NT2/D1 (cell line): ENCODE measurements around the gene DENND4B.
A peak's percentile ranks its signal among the peaks of the same experiment; 100 is the strongest.

Experiments used
- DNase-seq: peaks from one replicate; pipeline ENCODE4 v3.0.0-alpha.2; 2011; ENCODE audit warnings: low read depth, low spot score
- H3K27me3 ChIP-seq: 2 replicates; pipeline ENCODE4 v1.6.0; 2011; ENCODE audit warnings: mild to moderate bottlenecking; ENCODE audit not compliant: insufficient read length, insufficient read depth
- H3K36me3 ChIP-seq: 2 replicates; pipeline ENCODE4 v1.6.1; 2011; ENCODE audit warnings: mild to moderate bottlenecking, low read length, mixed read lengths; ENCODE audit not compliant: insufficient read depth, insufficient read length
- H3K4me1 ChIP-seq: 2 replicates; pipeline ENCODE4 v1.5.1; 2011; ENCODE audit not compliant: insufficient read depth, insufficient read length
- H3K4me3 ChIP-seq: 2 replicates; pipeline ENCODE4 v1.5.1; 2011; ENCODE audit warnings: low read depth; ENCODE audit not compliant: insufficient read length
- H3K9ac ChIP-seq: 2 replicates; pipeline ENCODE4 v1.6.0; 2011; ENCODE audit warnings: low read depth; ENCODE audit not compliant: insufficient read length
- H3K9me3 ChIP-seq: 2 replicates; pipeline ENCODE4 v1.5.1; 2011; ENCODE audit warnings: mild to moderate bottlenecking, low read length; ENCODE audit not compliant: insufficient read depth
- SUZ12 ChIP-seq: IDR thresholded peaks from 2 replicates; pipeline ENCODE4 v1.6.1; 2011; ENCODE audit not compliant: insufficient read length, insufficient read depth; ENCODE audit errors: extremely low read depth
- YY1 ChIP-seq: IDR thresholded peaks from 2 replicates; pipeline ENCODE4 v1.6.1; 2011; ENCODE audit not compliant: insufficient read length, insufficient read depth
- ZNF274 ChIP-seq: IDR thresholded peaks from 2 replicates; pipeline ENCODE4 v1.6.1; 2011; ENCODE audit warnings: mild to moderate bottlenecking, low read depth, low read length

DENND4B gene

DNA sequence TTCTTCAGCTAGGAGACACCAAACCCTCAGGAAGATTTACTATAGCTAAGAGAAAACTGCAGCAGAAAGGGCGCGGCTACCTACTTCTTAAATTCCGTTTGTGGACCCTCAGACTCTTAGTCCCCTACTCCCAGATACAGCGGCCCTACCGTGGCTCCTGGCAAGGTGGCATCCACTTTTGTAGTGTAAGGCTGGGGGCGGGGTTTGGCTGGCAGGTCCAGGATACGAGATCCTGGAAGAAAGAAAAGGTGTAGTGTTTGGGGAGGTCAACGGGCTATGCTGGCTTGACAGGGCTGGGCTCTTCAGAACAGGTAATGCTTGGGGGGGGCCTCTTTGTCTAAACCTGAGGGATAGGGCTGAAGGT is 21.5 kb upstream of the DENND4B start:
- Histone ChIP-seq H3K4me1 (peaks cover 3% of the 10 kb centered on the region), H3K36me3 (peaks cover 12% of the 10 kb centered on the region), H3K4me3 (peak overlapping the region; percentile 83), H3K27me3 (no peaks in the 10 kb centered on the region), H3K9ac (peak overlapping the region; percentile 83), H3K9me3 (no peaks in the 10 kb centered on the region)
- TF ChIP-seq YY1: no peak
- TF ChIP-seq ZNF274: no peak
- TF ChIP-seq SUZ12: no peak
- DNase-seq: no peak

DNA sequence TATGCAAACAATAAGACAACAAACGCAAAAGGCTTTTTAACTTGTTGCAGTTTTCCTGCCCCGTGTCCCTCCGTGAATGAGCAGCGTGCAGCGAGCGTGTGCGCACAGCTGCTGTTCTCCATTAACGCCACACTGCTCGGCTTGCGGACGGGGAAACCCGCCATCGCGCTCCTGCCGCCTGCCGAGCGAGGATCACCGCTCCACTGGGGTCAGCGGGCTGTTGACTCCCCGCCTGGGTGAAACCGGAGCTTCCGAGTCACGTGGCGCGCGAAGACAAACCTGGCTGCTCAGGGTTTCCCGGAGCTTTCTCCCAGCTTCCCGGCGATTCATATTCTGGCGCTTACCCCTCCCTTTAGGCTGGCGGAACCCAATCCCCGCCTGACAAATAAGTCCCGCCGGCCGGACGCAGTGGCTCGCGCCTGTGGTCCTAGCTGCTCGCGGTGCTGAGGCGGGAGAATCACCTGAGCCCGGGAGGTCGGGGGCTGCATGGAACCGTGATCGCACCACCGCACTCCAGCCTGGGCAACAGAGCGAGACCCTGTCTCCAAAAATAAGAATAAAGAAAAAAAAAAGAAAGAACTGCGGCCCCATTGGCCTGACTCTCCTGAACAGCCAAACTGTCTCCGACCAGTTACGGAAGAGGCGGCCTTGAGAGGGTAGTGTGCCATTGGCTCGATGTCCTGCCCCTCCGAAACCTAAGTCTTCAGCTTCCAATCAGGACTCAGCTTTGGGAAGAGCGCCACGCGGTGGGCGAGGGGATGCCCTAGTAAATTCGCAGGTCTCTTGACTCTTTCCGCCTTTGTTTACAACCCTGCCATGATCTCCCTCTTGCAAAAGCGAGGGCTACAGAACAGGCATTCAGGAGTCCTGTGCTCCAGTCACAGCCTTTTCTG is 20.8 kb upstream of the DENND4B start, which contains the start of gene CREB3L4:
CREB3L4 (plus strand) TSS at position 796 of the 893 bp plus-strand sequence. CDS start 624 bp downstream, outside the sequence.
- Histone ChIP-seq H3K4me3 (peak within 1 kb of the TSS; percentile 83), H3K36me3 (peaks cover 7% of the 10 kb centered on the region), H3K4me1 (peaks cover 4% of the 10 kb centered on the region), H3K9ac (peak within 1 kb of the TSS; percentile 98), H3K27me3 (no peaks in the 10 kb centered on the region), H3K9me3 (no peaks in the 10 kb centered on the region)
- TF ChIP-seq YY1: peak; percentile 40
- no peak for TF ChIP-seq SUZ12
- no peak for TF ChIP-seq ZNF274
- peak; percentile 99 for DNase-seq

DNA sequence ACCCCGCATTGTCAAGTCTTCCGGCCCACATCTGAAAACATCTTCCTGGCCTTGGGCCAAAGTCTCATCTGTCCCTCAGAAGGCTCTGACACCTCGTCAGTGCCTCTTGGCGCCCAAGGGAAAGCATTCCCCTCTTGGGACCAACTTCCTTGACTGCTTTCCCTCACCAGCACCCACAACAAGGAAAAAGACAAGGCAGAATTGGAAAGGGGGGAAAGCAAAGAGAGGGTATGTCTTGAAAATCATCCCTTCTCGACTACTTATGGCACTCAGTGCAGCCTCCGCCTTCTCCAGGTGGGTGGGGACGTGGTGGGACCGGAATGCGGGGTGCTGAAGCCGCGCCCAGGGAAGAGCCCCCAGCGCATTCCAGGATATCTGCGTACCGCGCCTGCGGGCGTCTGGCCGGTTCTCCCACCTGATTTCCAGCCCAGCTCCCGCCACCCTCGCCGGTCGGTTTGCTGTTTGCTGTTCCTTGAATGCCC is 17.4 kb upstream of the DENND4B start:
- peak; percentile 74 for DNase-seq
- Histone ChIP-seq H3K36me3 (peaks cover 42% of the 10 kb centered on the region), H3K9me3 (no peaks in the 10 kb centered on the region), H3K4me3 (peak overlapping the region; percentile 55), H3K9ac (peak overlapping the region; percentile 91), H3K27me3 (no peaks in the 10 kb centered on the region), H3K4me1 (peaks cover 14% of the 10 kb centered on the region)
- no peak for TF ChIP-seq SUZ12

DNA sequence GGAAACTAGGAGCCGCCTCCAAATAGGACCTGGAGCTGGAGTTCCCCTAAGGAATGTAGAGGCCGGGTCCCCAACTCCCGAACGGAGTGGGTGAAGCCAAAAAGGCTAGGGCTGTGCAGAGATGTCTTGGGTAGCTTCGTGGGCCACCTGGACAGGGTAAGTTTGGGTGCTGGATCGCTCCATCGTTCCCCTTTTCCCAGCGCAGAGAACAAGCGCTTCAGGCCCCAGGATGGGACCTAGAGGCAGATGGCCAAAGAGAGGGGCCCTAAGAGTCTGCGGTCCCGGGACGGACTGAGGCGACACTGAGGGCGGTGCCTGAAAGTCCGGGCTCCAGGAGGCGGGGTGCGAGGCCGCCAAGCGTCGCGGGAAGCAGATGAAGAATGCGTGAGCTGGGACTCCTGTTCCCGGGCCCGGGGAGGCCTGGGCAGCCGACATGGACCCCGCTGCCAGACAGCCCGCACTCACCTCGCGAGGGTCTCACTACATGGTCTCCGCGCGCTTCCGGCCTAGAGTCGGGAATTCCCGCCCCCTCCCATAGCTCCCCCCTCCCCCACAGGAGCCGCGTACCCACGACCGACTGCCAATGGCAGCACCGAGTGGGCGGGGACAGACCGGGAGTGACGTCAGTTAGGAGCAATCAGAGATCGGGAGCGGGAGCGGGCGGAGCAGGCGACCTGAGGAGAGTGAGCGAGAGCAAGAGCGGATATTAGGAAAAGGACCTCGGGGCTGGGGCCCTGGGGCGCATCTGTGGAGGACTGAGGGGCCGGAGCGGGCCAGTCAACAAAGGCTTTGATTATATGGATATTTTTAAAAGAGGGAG is 16.7 kb upstream of the DENND4B start, which contains the start of gene SLC39A1:
SLC39A1 (minus strand) TSS at position 508 of the 820 bp plus-strand sequence. CDS start 822 bp downstream, outside the sequence.
- H3K27me3 ChIP-seq: no peaks in the 10 kb centered on the region
- peak within 1 kb of the TSS; percentile 99 for H3K9ac ChIP-seq
- H3K9me3 ChIP-seq: no peaks in the 10 kb centered on the region
- peaks cover 11% of the 10 kb centered on the region for H3K4me1 ChIP-seq
- TF ChIP-seq ZNF274: no peak
- no peak for TF ChIP-seq SUZ12
- no peak for TF ChIP-seq YY1
- DNase-seq: peak; percentile 99
- H3K4me3 ChIP-seq: peak within 1 kb of the TSS; percentile 97
- H3K36me3 ChIP-seq: peaks cover 42% of the 10 kb centered on the region

DNA sequence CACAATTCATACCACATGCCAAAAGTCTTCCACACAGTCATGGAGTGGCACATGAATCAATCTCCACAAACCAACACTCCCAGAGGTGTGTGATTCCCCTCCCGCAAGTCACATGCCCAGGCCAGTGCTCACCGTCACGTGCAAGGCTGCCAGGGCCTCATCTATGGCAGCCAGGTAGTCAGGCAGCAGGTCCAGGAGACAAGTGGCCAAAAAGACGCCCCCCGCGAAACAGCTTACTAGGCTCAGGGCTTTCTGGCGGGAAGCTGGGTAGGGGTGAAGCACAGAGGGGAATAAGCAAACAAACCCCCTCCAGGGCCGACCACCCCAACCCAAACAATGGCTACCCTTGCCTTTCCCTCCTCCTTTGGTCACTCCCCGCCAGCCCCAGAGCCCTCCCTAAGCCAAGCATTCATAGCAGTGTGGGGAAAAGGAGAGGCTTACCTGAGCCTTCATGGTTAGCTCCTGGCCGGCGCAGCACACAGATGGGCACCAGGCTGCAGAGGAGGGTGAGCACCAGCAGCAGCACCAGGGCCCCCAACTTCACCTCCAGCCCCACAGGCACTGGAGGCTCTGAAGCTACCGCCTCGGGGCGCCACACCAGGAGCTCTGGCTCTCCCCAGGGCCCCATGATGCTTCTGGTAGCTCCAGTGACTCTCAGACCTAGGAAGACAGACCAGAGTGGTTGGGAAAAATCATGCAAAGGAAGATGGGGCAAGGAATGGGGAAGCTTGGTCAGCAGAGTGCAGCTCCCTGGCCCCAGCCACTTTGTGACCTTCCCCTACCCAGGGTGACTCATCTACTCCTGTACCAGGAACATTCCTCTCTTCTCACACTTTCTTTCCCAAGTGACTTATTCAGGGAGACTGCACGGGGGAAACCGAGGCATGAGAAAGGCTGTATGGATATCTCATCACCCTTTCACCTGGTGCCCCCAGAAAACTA is 15.8 kb upstream of the DENND4B start:
- TF ChIP-seq YY1 (no peak), ZNF274 (no peak), SUZ12 (no peak)
- H3K9me3 ChIP-seq: no peaks in the 10 kb centered on the region
- peaks cover 42% of the 10 kb centered on the region for H3K36me3 ChIP-seq
- H3K9ac ChIP-seq: peak overlapping the region; percentile 99
- no peak for DNase-seq
- H3K27me3 ChIP-seq: no peaks in the 10 kb centered on the region
- H3K4me3 ChIP-seq: peak overlapping the region; percentile 97
- peaks cover 11% of the 10 kb centered on the region for H3K4me1 ChIP-seq

DNA sequence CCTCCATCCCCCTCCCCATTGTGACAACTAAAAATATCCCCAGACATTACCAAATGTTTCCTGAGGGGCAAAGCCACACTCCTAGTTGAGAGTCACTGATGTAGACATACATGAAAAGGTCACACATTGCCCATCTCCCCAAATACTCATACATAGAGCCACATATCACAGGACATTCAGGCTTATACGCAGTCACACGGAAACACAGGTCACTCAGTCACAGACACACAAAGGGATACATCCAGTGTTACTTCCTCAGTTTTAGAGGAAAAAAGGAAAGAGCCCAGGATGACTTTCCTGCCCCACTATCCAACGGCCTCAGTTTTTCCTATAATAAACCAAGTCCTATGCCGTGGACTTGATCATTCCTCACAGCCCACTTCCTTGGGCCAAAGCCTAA is 14.9 kb upstream of the DENND4B start:
- DNase-seq: no peak
- peak overlapping the region; percentile 99 for H3K9ac ChIP-seq
- H3K36me3 ChIP-seq: peaks cover 42% of the 10 kb centered on the region
- H3K27me3 ChIP-seq: no peaks in the 10 kb centered on the region
- H3K4me3 ChIP-seq: peak overlapping the region; percentile 97
- no peaks in the 10 kb centered on the region for H3K9me3 ChIP-seq
- peaks cover 17% of the 10 kb centered on the region for H3K4me1 ChIP-seq
- no peak for TF ChIP-seq SUZ12
- no peak for TF ChIP-seq ZNF274
- no peak for TF ChIP-seq YY1

DNA sequence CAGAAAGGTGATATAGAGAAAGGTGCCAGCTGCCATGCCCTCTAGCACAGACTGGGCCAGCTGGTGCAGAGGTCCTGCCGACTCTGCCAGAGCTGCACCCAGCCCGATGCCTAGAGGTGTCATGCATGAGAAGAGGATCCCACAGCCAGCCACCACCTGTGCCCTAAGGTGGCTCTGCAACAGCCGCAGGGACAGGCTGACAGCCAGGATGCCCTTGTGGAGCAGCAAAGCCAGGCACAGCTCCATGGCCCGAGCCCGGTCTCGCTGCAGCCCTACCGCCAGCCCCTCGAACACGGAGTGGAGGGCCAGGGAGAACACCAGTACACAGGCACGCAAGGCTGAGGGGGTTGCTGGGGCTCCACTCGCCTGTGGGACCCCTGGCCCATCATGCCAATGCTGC is 13.7 kb upstream of the DENND4B start:
- no peak overlapping the region for H3K4me3 ChIP-seq
- peak overlapping the region; percentile 52 for H3K9ac ChIP-seq
- peaks cover 38% of the 10 kb centered on the region for H3K36me3 ChIP-seq
- no peak for DNase-seq
- peaks cover 23% of the 10 kb centered on the region for H3K4me1 ChIP-seq
- H3K27me3 ChIP-seq: no peaks in the 10 kb centered on the region
- no peaks in the 10 kb centered on the region for H3K9me3 ChIP-seq
- TF ChIP-seq SUZ12 (no peak), ZNF274 (no peak), YY1 (no peak)
